Fibroblast of lung (primary cell): ENCODE results near the gene TRERF1. TPM values are rescaled to one million over a fixed set of nuclear protein-coding genes. Genes with fewer than 3 reads are reported as not detected.

ENCODE experiments used
- DNase-seq, 2 donors: peaks; one replicate each; pipeline versions ENCODE4 v3.0.0 to v3.0.0-alpha.2; 2010; ENCODE audit warnings: low read depth in 2 of 2
- H2AFZ ChIP-seq: 2 replicates; pipeline ENCODE4 v1.5.1; 2012; ENCODE audit warnings: low read length, control low read depth, inconsistent platforms
- H3K27ac ChIP-seq: 2 replicates; pipeline ENCODE4 v1.5.1; 2011; ENCODE audit warnings: low read length, control low read depth; ENCODE audit not compliant: insufficient read depth
- H3K27me3 ChIP-seq: 2 replicates; pipeline ENCODE4 v1.5.1; 2011; ENCODE audit warnings: mild to moderate bottlenecking, low read length; ENCODE audit not compliant: control insufficient read depth, insufficient read depth
- H3K36me3 ChIP-seq: 2 replicates; pipeline ENCODE4 v1.5.1; 2011; ENCODE audit warnings: low read length; ENCODE audit not compliant: control insufficient read depth, insufficient read depth
- H3K4me1 ChIP-seq: 2 replicates; pipeline ENCODE4 v1.5.1; 2011; ENCODE audit warnings: low read length; ENCODE audit not compliant: control insufficient read depth, insufficient read depth; ENCODE audit errors: extremely low read depth
- H3K4me2 ChIP-seq: 2 replicates; pipeline ENCODE4 v1.5.1; 2011; ENCODE audit warnings: low read length, control low read depth; ENCODE audit not compliant: insufficient read depth; ENCODE audit errors: extremely low read depth
- H3K4me3 ChIP-seq, 4 experiments: fragments of 200-600 bp in 1 of 4; sonication (generic) in 1 of 4; replicated peaks in 1 of 4; 2 replicates each; pipeline ENCODE4 v1.5.1; 2011 to 2016; ENCODE audit warnings: low read length in 4 of 4, low read depth in 3 of 4, mild to moderate bottlenecking in 3 of 4, control low read depth in 2 of 4, inconsistent platforms in 1 of 4, mixed read lengths in 1 of 4; ENCODE audit not compliant: insufficient read depth in 1 of 4; ENCODE audit errors: control extremely low read depth in 1 of 4
- H3K79me2 ChIP-seq: 2 replicates; pipeline ENCODE4 v1.5.1; 2012; ENCODE audit warnings: mild to moderate bottlenecking, low read length, inconsistent platforms; ENCODE audit not compliant: control insufficient read depth, insufficient read depth
- H3K9ac ChIP-seq: 2 replicates; pipeline ENCODE4 v1.5.1; 2011; ENCODE audit warnings: mild to moderate bottlenecking, low read length, control low read depth; ENCODE audit not compliant: insufficient read depth
- H3K9me3 ChIP-seq: 2 replicates; pipeline ENCODE4 v1.5.1; 2012; ENCODE audit warnings: low read depth, low read length; ENCODE audit not compliant: control insufficient read depth, insufficient read depth
- H4K20me1 ChIP-seq: 2 replicates; pipeline ENCODE4 v1.5.1; 2011; ENCODE audit warnings: low read length; ENCODE audit not compliant: control insufficient read depth, insufficient read depth; ENCODE audit errors: extremely low read depth
- CTCF ChIP-seq, 2 donors: IDR thresholded peaks in 1 of 2; conservative IDR thresholded peaks in 1 of 2; 1 replicate in 1 of 2; 2 replicates in 1 of 2; pipeline ENCODE4 v1.5.1; 2011 to 2012; ENCODE audit warnings: low read length in 2 of 2, control low read depth in 1 of 2, inconsistent platforms in 1 of 2, low read depth in 1 of 2, mild to moderate bottlenecking in 1 of 2
- EZH2 ChIP-seq: IDR thresholded peaks from 2 replicates; pipeline ENCODE4 v1.5.1; 2012; ENCODE audit warnings: low read length, control low read depth, mild to moderate bottlenecking; ENCODE audit errors: missing control alignments
- polyA plus RNA-seq, 2 donors: library from polyadenylated mRNA; depleted of rRNA in 1 of 2; stranded (reverse) in 1 of 2; unstranded in 1 of 2; fragments of >200 nt; gene quantifications; 2 replicates each; pipeline ENCODE4 v1.2.1, GENCODE V29; 2011 to 2012; ENCODE audit warnings: missing spikeins in 1 of 2
- total RNA-seq: library from RNA; depleted of rRNA; stranded (reverse); fragments of >200 nt; gene quantifications from 2 replicates; pipeline ENCODE4 v1.2.1, GENCODE V29; 2014

The TRERF1 gene
- total and polyA plus RNA-seq, 2 donors (not counting 1 experiment from before 2014, with no cell fraction given) = 6.3 to 8.3 TPM

GRCh38 chr6:42427871-42428270 is 23.9 kb downstream of the TRERF1 start:
- TF ChIP-seq CTCF (conservative IDR thresholded peaks at IDR 0.05 in 1 of 2, IDR thresholded peaks at IDR 0.05 in 1 of 2; ENCODE audit: low read depth in 1 of 2, low read length in 2 of 2) (no peak), EZH2 (no peak)
- Histone ChIP-seq H3K4me1 (peaks cover 10% of the 10 kb centered on the region), H3K79me2 (peaks cover 57% of the 10 kb centered on the region), H3K9me3 (no peaks in the 10 kb centered on the region), H2AFZ (no peak overlapping the region), H3K36me3 (no peaks in the 10 kb centered on the region), H3K4me2 (no peak overlapping the region), H3K4me3 (no peak overlapping the region), H3K9ac (no peak overlapping the region), H3K27me3 (no peaks in the 10 kb centered on the region), H3K27ac (no peak overlapping the region), H4K20me1 (no peaks in the 10 kb centered on the region)
- no peak for DNase-seq

- Histone ChIP-seq H4K20me1 (no peaks in the 10 kb centered on the region), H3K79me2 (peaks cover 58% of the 10 kb centered on the region), H3K9me3 (no peaks in the 10 kb centered on the region), H3K9ac (no peak overlapping the region), H3K36me3 (no peaks in the 10 kb centered on the region), H3K27me3 (no peaks in the 10 kb centered on the region), H3K27ac (no peak overlapping the region), H3K4me3 (no peak overlapping the region), H3K4me1 (peaks cover 10% of the 10 kb centered on the region), H3K4me2 (no peak overlapping the region), H2AFZ (no peak overlapping the region)
- TF ChIP-seq EZH2 (no peak), CTCF (conservative IDR thresholded peaks at IDR 0.05 in 1 of 2, IDR thresholded peaks at IDR 0.05 in 1 of 2; ENCODE audit: low read depth in 1 of 2, low read length in 2 of 2) (no peak)
- DNase-seq = no peak
These were observed 25.5 kb downstream of the TRERF1 start for GRCh38 chr6:42426191-42426590.

- Histone ChIP-seq H3K27ac (no peak overlapping the region), H3K27me3 (no peaks in the 10 kb centered on the region), H3K4me1 (peaks cover 10% of the 10 kb centered on the region), H4K20me1 (no peaks in the 10 kb centered on the region), H3K9me3 (no peaks in the 10 kb centered on the region), H3K9ac (no peak overlapping the region), H2AFZ (no peak overlapping the region), H3K79me2 (peaks cover 62% of the 10 kb centered on the region), H3K4me3 (no peak overlapping the region), H3K36me3 (no peaks in the 10 kb centered on the region), H3K4me2 (no peak overlapping the region)
- no peak for DNase-seq
- TF ChIP-seq EZH2 (no peak), CTCF (conservative IDR thresholded peaks at IDR 0.05 in 1 of 2, IDR thresholded peaks at IDR 0.05 in 1 of 2; ENCODE audit: low read depth in 1 of 2, low read length in 2 of 2) (no peak)
These were observed 26.7 kb downstream of the TRERF1 start for GRCh38 chr6:42424906-42425474.
